HG03066 (cell line): Measurements from ENCODE around the gene TMEM54.

ENCODE experiments used
- ATAC-seq: cut with Tn5 transposase; IDR thresholded peaks from one replicate; pipeline ENCODE4 v1.9.1; 2021; ENCODE audit warnings: low read depth; ENCODE audit not compliant: unreplicated experiment

Gene TMEM54

GRCh38 chr1:32895325-32896215, 5.6 kb downstream of the TMEM54 start:
- no peak for ATAC-seq

GRCh38 chr1:32894681-32895080, 6.5 kb downstream of the TMEM54 start:
- ATAC-seq: no peak

GRCh38 chr1:32894019-32894600, 7.1 kb downstream of the TMEM54 start:
- ATAC-seq: no peak

GRCh38 chr1:32893198-32894018, 7.8 kb downstream of the TMEM54 start:
- ATAC-seq: no peak

- ATAC-seq: no peak
Observed at GRCh38 chr1:32892368-32893197, 8.6 kb downstream of the TMEM54 start.

GRCh38 chr1:32891630-32892029, 9.6 kb downstream of the TMEM54 start:
- no peak for ATAC-seq

- no peak for ATAC-seq
Observed at GRCh38 chr1:32891241-32891570, 10.0 kb downstream of the TMEM54 start.

- no peak for ATAC-seq
Observed at GRCh38 chr1:32890516-32891240, 10.5 kb downstream of the TMEM54 start.

- ATAC-seq: no peak
Observed at GRCh38 chr1:32889731-32890278, 11.4 kb downstream of the TMEM54 start.

GRCh38 chr1:32888677-32889420, 12.3 kb downstream of the TMEM54 start:
- ATAC-seq: no peak

GRCh38 chr1:32888134-32888533, 13.1 kb downstream of the TMEM54 start:
- ATAC-seq: no peak

- no peak for ATAC-seq
Observed at GRCh38 chr1:32887623-32888022, 13.6 kb downstream of the TMEM54 start.

GRCh38 chr1:32886828-32887414, 14.3 kb downstream of the TMEM54 start:
- ATAC-seq: no peak

- no peak for ATAC-seq
Observed at GRCh38 chr1:32886004-32886827, 15.0 kb downstream of the TMEM54 start, which contains the start of gene HPCA. TSS of gene HPCA (plus strand) at chr1:32886491. CDS start at chr1:32888899, 2,408 bp downstream.

- ATAC-seq: no peak
Observed at GRCh38 chr1:32885676-32886003, 15.5 kb downstream of the TMEM54 start.

GRCh38 chr1:32884726-32885125, 16.5 kb downstream of the TMEM54 start:
- no peak for ATAC-seq

GRCh38 chr1:32884032-32884372, 17.2 kb downstream of the TMEM54 start:
- no peak for ATAC-seq
